Measurements from ENCODE around the gene OTUB1. TPM values are rescaled to one million over a fixed set of nuclear protein-coding genes. Genes with fewer than 3 reads are reported as not detected.
"Not testable (repeated sequence)": the region's sequence is repeated elsewhere in the genome, so short reads cannot be mapped to it uniquely, and the experiment has no call there.

OTUB1 gene
- 80.3 and 83.6 TPM in 2 replicates for total RNA-seq (2014; rRNA removed; shearing (Covaris generic))

GRCh38 chr11:63986156-63986931 is at the start of gene OTUB1:
TSS of gene OTUB1 (plus strand) at chr11:63986438. CDS start at chr11:63986457, 19 bp downstream.
- DNase-seq (ENCODE audit: low read depth): peak; percentile 91

GRCh38 chr11:63937713-63938478 is 48.3 kb upstream of the OTUB1 start:
- DNase-seq (ENCODE audit: low read depth): no peak

- DNase-seq (ENCODE audit: low read depth): peak; percentile 95
Measured at GRCh38 chr11:63938479-63939396, 47.5 kb upstream of the OTUB1 start, which contains the start of gene NAA40. TSS of gene NAA40 (plus strand) at chr11:63939002. CDS start at chr11:63939097, 95 bp downstream.

GRCh38 chr11:63939397-63939891 is 46.8 kb upstream of the OTUB1 start:
- no peak for DNase-seq (ENCODE audit: low read depth)

- no peak for DNase-seq (ENCODE audit: low read depth)
Measured at GRCh38 chr11:63940786-63941185, 45.5 kb upstream of the OTUB1 start.

GRCh38 chr11:63941901-63942300 is 44.3 kb upstream of the OTUB1 start:
- DNase-seq (ENCODE audit: low read depth): no peak

- DNase-seq (ENCODE audit: low read depth): no peak
Measured at GRCh38 chr11:63942803-63943202, 43.4 kb upstream of the OTUB1 start.

- DNase-seq (ENCODE audit: low read depth): no peak
Measured at GRCh38 chr11:63944987-63945386, 41.3 kb upstream of the OTUB1 start.

GRCh38 chr11:63945477-63946163 is 40.6 kb upstream of the OTUB1 start:
- peak; percentile 66 for DNase-seq (ENCODE audit: low read depth)

GRCh38 chr11:63951779-63952536 is 34.3 kb upstream of the OTUB1 start:
- DNase-seq (ENCODE audit: low read depth): no peak

GRCh38 chr11:63952570-63952969 is 33.7 kb upstream of the OTUB1 start:
- DNase-seq (ENCODE audit: low read depth): no peak

- no peak for DNase-seq (ENCODE audit: low read depth)
Measured at GRCh38 chr11:63958008-63958407, 28.2 kb upstream of the OTUB1 start.

- peak; percentile 48 for DNase-seq (ENCODE audit: low read depth)
Measured at GRCh38 chr11:63961608-63962412, 24.4 kb upstream of the OTUB1 start.

GRCh38 chr11:63963895-63964294 is 22.3 kb upstream of the OTUB1 start:
- DNase-seq (ENCODE audit: low read depth): not testable (repeated sequence)

- no peak for DNase-seq (ENCODE audit: low read depth)
Measured at GRCh38 chr11:63966444-63966843, 19.8 kb upstream of the OTUB1 start.

- no peak for DNase-seq (ENCODE audit: low read depth)
Measured at GRCh38 chr11:63969461-63969860, 16.8 kb upstream of the OTUB1 start.

- no peak for DNase-seq (ENCODE audit: low read depth)
Measured at GRCh38 chr11:63970902-63971301, 15.3 kb upstream of the OTUB1 start.

GRCh38 chr11:63973912-63974258 is 12.4 kb upstream of the OTUB1 start:
- DNase-seq (ENCODE audit: low read depth): not testable (repeated sequence)
